Endothelial cell (in vitro differentiated cells): Measurements from ENCODE around the gene BRS3. TPM values are rescaled to one million over a fixed set of nuclear protein-coding genes. Genes with fewer than 3 reads are reported as not detected.

Experiments
- DNase-seq: peaks from one replicate; pipeline ENCODE4 v3.0.0; 2021; ENCODE audit warnings: low spot score
- H3K27ac Mint-ChIP-seq: one replicate; pipeline ENCODE4 v1.8.0; 2021; ENCODE audit warnings: mixed read lengths, inconsistent platforms; ENCODE audit not compliant: unreplicated experiment
- H3K27me3 Mint-ChIP-seq: one replicate; pipeline ENCODE4 v1.8.0; 2021; ENCODE audit warnings: mild to moderate bottlenecking, moderate library complexity, mixed read lengths, inconsistent platforms; ENCODE audit not compliant: unreplicated experiment
- H3K36me3 Mint-ChIP-seq: one replicate; pipeline ENCODE4 v1.8.0; 2021; ENCODE audit warnings: mild to moderate bottlenecking, low read depth, mixed read lengths, inconsistent platforms; ENCODE audit not compliant: unreplicated experiment
- H3K4me1 Mint-ChIP-seq: one replicate; pipeline ENCODE4 v1.8.0; 2021; ENCODE audit warnings: mild to moderate bottlenecking, mixed read lengths, inconsistent platforms; ENCODE audit not compliant: unreplicated experiment
- H3K4me3 Mint-ChIP-seq: one replicate; pipeline ENCODE4 v1.8.0; 2021; ENCODE audit warnings: mild to moderate bottlenecking, mixed read lengths, inconsistent platforms; ENCODE audit not compliant: unreplicated experiment
- H3K9me3 Mint-ChIP-seq: one replicate; pipeline ENCODE4 v1.8.0; 2021; ENCODE audit warnings: mixed read lengths, inconsistent platforms; ENCODE audit not compliant: unreplicated experiment
- total RNA-seq: library from RNA; stranded (reverse); fragmentation: NEBNext Ultra II Directional; extraction: Animal tissue kit (Norgen Biotek cat#: 25700); gene quantifications from one replicate; pipeline ENCODE4 v1.2.1, GENCODE V29; 2021; ENCODE audit not compliant: unreplicated experiment
- TF ChIP-seq, protein P1 (sequence below): fragments of 200-600 bp; sonication (generic); IDR thresholded peaks from one replicate; pipeline ENCODE4 v1.5.0; 2021; ENCODE audit warnings: antibody characterized with exemption; ENCODE audit not compliant: unreplicated experiment

Gene BRS3
- total RNA-seq, 1 donor from 2014 or later, result not detected

- TF ChIP-seq, protein P1, sequence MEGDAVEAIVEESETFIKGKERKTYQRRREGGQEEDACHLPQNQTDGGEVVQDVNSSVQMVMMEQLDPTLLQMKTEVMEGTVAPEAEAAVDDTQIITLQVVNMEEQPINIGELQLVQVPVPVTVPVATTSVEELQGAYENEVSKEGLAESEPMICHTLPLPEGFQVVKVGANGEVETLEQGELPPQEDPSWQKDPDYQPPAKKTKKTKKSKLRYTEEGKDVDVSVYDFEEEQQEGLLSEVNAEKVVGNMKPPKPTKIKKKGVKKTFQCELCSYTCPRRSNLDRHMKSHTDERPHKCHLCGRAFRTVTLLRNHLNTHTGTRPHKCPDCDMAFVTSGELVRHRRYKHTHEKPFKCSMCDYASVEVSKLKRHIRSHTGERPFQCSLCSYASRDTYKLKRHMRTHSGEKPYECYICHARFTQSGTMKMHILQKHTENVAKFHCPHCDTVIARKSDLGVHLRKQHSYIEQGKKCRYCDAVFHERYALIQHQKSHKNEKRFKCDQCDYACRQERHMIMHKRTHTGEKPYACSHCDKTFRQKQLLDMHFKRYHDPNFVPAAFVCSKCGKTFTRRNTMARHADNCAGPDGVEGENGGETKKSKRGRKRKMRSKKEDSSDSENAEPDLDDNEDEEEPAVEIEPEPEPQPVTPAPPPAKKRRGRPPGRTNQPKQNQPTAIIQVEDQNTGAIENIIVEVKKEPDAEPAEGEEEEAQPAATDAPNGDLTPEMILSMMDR, result no peak
- no peak for DNase-seq
- Mint-ChIP-seq H3K9me3 (no peaks in the 10 kb centered on the region), H3K4me3 (no peak overlapping the region), H3K36me3 (no peaks in the 10 kb centered on the region), H3K27ac (no peak overlapping the region), H3K4me1 (no peaks in the 10 kb centered on the region), H3K27me3 (no peaks in the 10 kb centered on the region)
These were observed 51.1 kb downstream of the BRS3 start for GRCh38 chrX:136538811-136539210.

- Mint-ChIP-seq H3K36me3 (no peaks in the 10 kb centered on the region), H3K4me3 (no peak overlapping the region), H3K9me3 (no peaks in the 10 kb centered on the region), H3K27ac (no peak overlapping the region), H3K4me1 (no peaks in the 10 kb centered on the region), H3K27me3 (no peaks in the 10 kb centered on the region)
- TF ChIP-seq, protein P1, result no peak
- DNase-seq, result no peak
These were observed 52.5 kb downstream of the BRS3 start for GRCh38 chrX:136540226-136540625.

DNA sequence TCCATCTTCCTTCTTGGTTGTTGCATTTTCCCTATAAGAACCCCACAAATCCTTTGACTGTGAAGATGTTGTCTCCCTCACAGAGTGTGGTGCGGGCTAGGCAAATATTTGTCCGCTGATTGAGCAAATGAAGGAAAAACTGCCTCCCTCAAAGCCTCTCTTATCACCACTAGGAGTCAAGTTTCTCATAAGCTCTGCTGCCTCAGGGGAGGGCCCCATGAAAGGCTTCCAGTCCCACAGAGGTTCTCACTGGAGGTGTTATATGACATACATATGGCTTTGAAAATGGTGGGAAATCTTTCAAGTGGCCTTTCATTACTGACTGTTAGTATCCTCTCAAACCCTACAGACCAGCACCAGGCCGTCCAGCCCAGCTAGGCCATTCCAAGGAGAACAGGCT lies 53.5 kb downstream of the BRS3 start:
- Mint-ChIP-seq H3K4me1 (no peaks in the 10 kb centered on the region), H3K27me3 (no peaks in the 10 kb centered on the region), H3K4me3 (no peak overlapping the region), H3K27ac (no peak overlapping the region), H3K36me3 (no peaks in the 10 kb centered on the region), H3K9me3 (no peaks in the 10 kb centered on the region)
- TF ChIP-seq, protein P1, result no peak
- no peak for DNase-seq

GRCh38 chrX:136542281-136542680 lies 54.5 kb downstream of the BRS3 start:
- H3K27me3 Mint-ChIP-seq, result no peaks in the 10 kb centered on the region
- no peak for DNase-seq
- H3K9me3 Mint-ChIP-seq, result no peaks in the 10 kb centered on the region
- H3K27ac Mint-ChIP-seq, result no peak overlapping the region
- no peaks in the 10 kb centered on the region for H3K4me1 Mint-ChIP-seq
- H3K36me3 Mint-ChIP-seq, result no peaks in the 10 kb centered on the region
- TF ChIP-seq, protein P1, result no peak
- no peak overlapping the region for H3K4me3 Mint-ChIP-seq

Other genes starting within 250 kb of the BRS3 start
- 6.6 TPM for gene MAP7D3, start 236.5 kb upstream of the BRS3 start, total RNA-seq
- not detected for gene ADGRG4, start 187.0 kb upstream of the BRS3 start, total RNA-seq
- gene HTATSF1, start 9.6 kb downstream of the BRS3 start, total RNA-seq, result 31.6 TPM
- gene VGLL1, start 44.3 kb downstream of the BRS3 start, total RNA-seq, result not detected
- not detected for gene CD40LG, start 160.2 kb downstream of the BRS3 start, total RNA-seq